Ectodermal cell (in vitro differentiated cells): ENCODE results near the gene WIF1.

Experiments
- H3K27ac ChIP-seq: 2 replicates; pipeline ENCODE4 v1.7.0; 2013; ENCODE audit warnings: mild to moderate bottlenecking, low read depth, low read length; ENCODE audit not compliant: insufficient read depth, poor library complexity, severe bottlenecking
- H3K27me3 ChIP-seq: 2 replicates; pipeline ENCODE4 v1.7.0; 2013; ENCODE audit warnings: mild to moderate bottlenecking, low read length; ENCODE audit not compliant: insufficient read depth, control insufficient read depth, poor library complexity, severe bottlenecking
- H3K36me3 ChIP-seq: one replicate; pipeline ENCODE4 v1.7.0; 2013; ENCODE audit warnings: low read length; ENCODE audit not compliant: control insufficient read depth, insufficient read depth
- H3K4me1 ChIP-seq: one replicate; pipeline ENCODE4 v1.7.0; 2013; ENCODE audit warnings: low read length; ENCODE audit not compliant: control insufficient read depth, insufficient read depth
- H3K4me3 ChIP-seq: 2 replicates; pipeline ENCODE4 v1.7.0; 2013; ENCODE audit warnings: low read depth, low read length, control low read depth; ENCODE audit not compliant: insufficient read depth
- H3K9me3 ChIP-seq: 2 replicates; pipeline ENCODE4 v1.7.0; 2013; ENCODE audit warnings: mild to moderate bottlenecking, low read length, moderate library complexity; ENCODE audit not compliant: control insufficient read depth
- WGBS, 2 experiments: methylation state at CpG; one replicate each; pipeline ENCODE4 v1.1.7; 2013; ENCODE audit warnings: missing lambda C conversion rate in 2 of 2; 5-methylcytosine and 5-hydroxymethylcytosine counted together

The WIF1 gene

DNA sequence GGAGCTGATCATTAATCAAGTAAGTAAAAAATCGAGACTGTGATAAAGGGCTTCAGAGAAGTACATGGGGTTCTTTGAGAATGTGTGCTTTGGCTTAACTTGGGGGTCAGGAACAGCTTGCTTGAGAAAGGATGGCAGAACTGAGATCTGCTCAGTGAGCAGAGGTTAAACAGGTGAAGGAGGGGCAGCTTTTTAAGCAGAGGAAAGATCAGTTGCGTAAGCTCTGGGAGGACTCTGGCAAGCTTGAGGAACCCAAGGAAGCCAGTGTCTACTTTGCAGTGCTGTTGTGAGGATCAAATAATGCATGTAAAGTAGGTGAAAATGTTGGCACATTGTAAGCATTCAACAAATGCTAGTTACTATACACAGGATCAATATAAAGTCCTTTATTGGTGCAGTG is 30.6 kb downstream of the WIF1 start:
- no peak overlapping the region for H3K4me3 ChIP-seq
- 95% methylated on average over 2 of the region's 2 CpGs for WGBS, 2 experiments
- no peaks in the 10 kb centered on the region for H3K27me3 ChIP-seq
- H3K9me3 ChIP-seq: no peaks in the 10 kb centered on the region
- H3K4me1 ChIP-seq: no peaks in the 10 kb centered on the region
- no peaks in the 10 kb centered on the region for H3K36me3 ChIP-seq
- no peak overlapping the region for H3K27ac ChIP-seq

- no peak overlapping the region for H3K27ac ChIP-seq
- H3K27me3 ChIP-seq: no peaks in the 10 kb centered on the region
- WGBS, 2 experiments: 93 to 96% methylated on average over 2 of the region's 2 CpGs
- H3K36me3 ChIP-seq: no peaks in the 10 kb centered on the region
- no peaks in the 10 kb centered on the region for H3K9me3 ChIP-seq
- no peak overlapping the region for H3K4me3 ChIP-seq
- no peaks in the 10 kb centered on the region for H3K4me1 ChIP-seq
These were observed 34.9 kb downstream of the WIF1 start for GRCh38 chr12:65086236-65086635.

GRCh38 chr12:65084579-65084978 is 36.5 kb downstream of the WIF1 start:
- no peak overlapping the region for H3K4me3 ChIP-seq
- WGBS, 2 experiments: 66 to 67% methylated on average over 3 of the region's 3 CpGs
- H3K27ac ChIP-seq: no peak overlapping the region
- no peaks in the 10 kb centered on the region for H3K27me3 ChIP-seq
- H3K36me3 ChIP-seq: no peaks in the 10 kb centered on the region
- H3K4me1 ChIP-seq: no peaks in the 10 kb centered on the region
- no peaks in the 10 kb centered on the region for H3K9me3 ChIP-seq

DNA sequence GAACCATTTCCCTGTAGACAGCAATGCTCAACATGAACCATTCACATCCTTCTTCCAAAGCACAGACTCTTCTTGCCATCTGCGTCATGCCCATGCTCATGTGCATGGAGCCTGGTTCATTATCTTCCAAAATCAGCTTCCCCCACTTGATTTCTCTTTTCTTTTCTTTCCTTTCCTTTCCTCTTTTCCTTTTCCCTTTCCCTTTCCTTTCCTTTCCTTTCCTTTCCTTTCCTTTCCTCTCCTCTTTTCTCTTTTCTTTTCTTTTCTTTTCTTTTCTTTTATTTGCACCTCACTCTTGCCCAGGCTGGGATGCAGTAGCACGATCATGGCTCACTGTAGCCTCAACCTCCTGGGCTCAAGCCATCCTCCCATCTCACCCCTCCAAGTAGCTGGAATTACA is 37.5 kb downstream of the WIF1 start:
- H3K4me1 ChIP-seq: no peaks in the 10 kb centered on the region
- no peaks in the 10 kb centered on the region for H3K9me3 ChIP-seq
- 93 to 94% methylated on average over 2 of the region's 2 CpGs for WGBS, 2 experiments
- H3K27me3 ChIP-seq: no peaks in the 10 kb centered on the region
- no peaks in the 10 kb centered on the region for H3K36me3 ChIP-seq
- no peak overlapping the region for H3K4me3 ChIP-seq
- no peak overlapping the region for H3K27ac ChIP-seq

DNA sequence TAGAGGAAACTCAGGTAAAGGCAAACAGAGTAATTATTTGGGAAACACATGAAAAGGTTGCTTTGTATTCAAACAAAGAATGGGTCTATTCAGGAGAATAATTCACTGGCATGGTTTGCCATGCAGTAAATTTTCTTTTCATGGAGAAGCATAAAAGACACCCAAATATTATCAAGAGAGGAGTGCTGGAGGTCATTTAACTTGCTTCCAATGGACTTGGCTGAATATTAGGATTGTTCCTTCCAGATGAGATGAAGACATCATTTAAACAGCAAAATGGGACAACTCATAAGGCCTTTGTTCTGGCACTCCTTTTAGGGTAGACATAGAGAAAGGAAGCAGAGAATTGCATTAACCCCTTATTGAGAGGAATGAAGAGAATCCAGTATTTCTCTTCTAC is 38.7 kb downstream of the WIF1 start:
- H3K9me3 ChIP-seq: no peaks in the 10 kb centered on the region
- H3K27ac ChIP-seq: no peak overlapping the region
- H3K36me3 ChIP-seq: no peaks in the 10 kb centered on the region
- no peaks in the 10 kb centered on the region for H3K27me3 ChIP-seq
- no peak overlapping the region for H3K4me3 ChIP-seq
- H3K4me1 ChIP-seq: no peaks in the 10 kb centered on the region

DNA sequence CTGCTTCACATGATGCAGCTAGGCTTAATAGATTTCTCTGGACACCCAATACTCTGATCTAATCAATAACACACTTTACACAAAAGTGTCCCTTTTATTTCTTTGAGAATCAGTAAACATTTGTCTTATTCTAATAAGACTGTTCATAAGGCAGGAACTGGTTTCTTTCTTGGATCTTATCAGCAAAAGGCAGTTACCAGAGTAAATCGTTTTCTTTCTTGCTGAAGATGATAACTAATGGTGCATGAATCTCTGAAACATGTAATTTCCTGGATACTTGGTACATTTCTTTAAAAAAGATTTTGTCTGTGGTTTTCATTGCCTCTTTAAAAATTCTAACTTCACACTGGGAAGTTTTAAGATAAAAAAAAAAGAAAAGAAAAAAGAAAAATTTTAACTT is 39.6 kb downstream of the WIF1 start:
- Histone ChIP-seq H3K27me3 (no peaks in the 10 kb centered on the region), H3K36me3 (no peaks in the 10 kb centered on the region), H3K4me3 (no peak overlapping the region), H3K27ac (no peak overlapping the region), H3K4me1 (no peaks in the 10 kb centered on the region), H3K9me3 (no peaks in the 10 kb centered on the region)
- WGBS, 2 experiments: 100% methylated on average over 1 of the region's 1 CpG

GRCh38 chr12:65074932-65075331 is 46.2 kb downstream of the WIF1 start:
- H3K27ac ChIP-seq: no peak overlapping the region
- WGBS, 2 experiments: 78 to 81% methylated on average over 6 of the region's 6 CpGs

GRCh38 chr12:65069336-65069735 is 51.8 kb downstream of the WIF1 start:
- Histone ChIP-seq H3K4me1 (no peaks in the 10 kb centered on the region), H3K27ac (no peak overlapping the region), H3K36me3 (no peaks in the 10 kb centered on the region), H3K4me3 (no peak overlapping the region), H3K27me3 (no peaks in the 10 kb centered on the region), H3K9me3 (no peaks in the 10 kb centered on the region)
- 93 to 96% methylated on average over 2 of the region's 2 CpGs for WGBS, 2 experiments

More at GRCh38 chr12:65074932-65075331, 46.2 kb downstream of the WIF1 start:
- no peaks in the 10 kb centered on the region for H3K36me3 ChIP-seq
- no peaks in the 10 kb centered on the region for H3K4me1 ChIP-seq
- no peaks in the 10 kb centered on the region for H3K9me3 ChIP-seq
- H3K4me3 ChIP-seq: no peak overlapping the region
- no peaks in the 10 kb centered on the region for H3K27me3 ChIP-seq

DNA sequence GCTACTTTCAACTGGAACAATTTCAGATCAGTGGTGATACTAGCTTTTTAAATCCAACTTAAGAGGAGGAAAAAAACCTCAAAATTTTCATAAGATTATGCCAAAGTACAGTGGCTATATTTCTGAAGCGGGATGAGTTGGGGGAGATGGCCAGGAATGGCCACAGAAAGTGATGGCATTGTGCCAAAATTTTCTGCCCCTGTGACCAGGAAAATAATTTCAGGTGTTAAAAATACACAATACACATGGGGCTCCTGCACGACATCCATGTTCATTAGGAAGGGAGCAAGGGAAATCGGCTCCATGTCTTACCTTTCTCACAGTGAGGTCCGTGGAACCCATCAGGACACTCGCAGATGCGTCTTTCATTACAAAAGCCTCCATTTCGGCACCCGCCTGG is 53.7 kb downstream of the WIF1 start:
- no peak overlapping the region for H3K27ac ChIP-seq
- WGBS, 2 experiments: 95% methylated on average over 8 of the region's 8 CpGs

DNA sequence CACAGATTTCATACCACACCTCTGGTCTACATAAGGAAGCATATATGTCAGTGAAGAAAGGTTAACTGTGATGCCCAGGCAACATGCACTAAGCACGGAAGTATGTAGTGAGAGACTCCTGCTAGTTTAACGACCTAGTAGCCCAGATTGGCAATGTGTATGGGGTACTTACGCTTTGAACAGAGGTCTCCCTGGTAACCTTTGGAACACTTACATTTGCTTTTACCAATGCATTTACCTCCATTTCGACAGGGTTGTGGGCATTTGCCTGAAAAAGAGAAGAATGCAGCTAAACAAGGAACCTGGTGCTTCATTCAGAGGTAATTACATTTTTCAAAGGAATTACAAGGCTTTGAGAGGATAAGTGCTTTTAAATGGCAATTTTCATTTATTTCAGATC is 65.2 kb downstream of the WIF1 start:
- Histone ChIP-seq H3K36me3 (no peaks in the 10 kb centered on the region), H3K4me1 (no peaks in the 10 kb centered on the region), H3K9me3 (no peaks in the 10 kb centered on the region), H3K27me3 (no peaks in the 10 kb centered on the region), H3K27ac (peak overlapping the region; percentile 26), H3K4me3 (no peak overlapping the region)
- 20 to 25% methylated on average over 4 of the region's 4 CpGs for WGBS, 2 experiments

More for the DNA sequence above, 53.7 kb downstream of the WIF1 start:
- H3K27me3 ChIP-seq: no peaks in the 10 kb centered on the region
- H3K9me3 ChIP-seq: no peaks in the 10 kb centered on the region
- H3K36me3 ChIP-seq: no peaks in the 10 kb centered on the region
- no peaks in the 10 kb centered on the region for H3K4me1 ChIP-seq
- H3K4me3 ChIP-seq: no peak overlapping the region

DNA sequence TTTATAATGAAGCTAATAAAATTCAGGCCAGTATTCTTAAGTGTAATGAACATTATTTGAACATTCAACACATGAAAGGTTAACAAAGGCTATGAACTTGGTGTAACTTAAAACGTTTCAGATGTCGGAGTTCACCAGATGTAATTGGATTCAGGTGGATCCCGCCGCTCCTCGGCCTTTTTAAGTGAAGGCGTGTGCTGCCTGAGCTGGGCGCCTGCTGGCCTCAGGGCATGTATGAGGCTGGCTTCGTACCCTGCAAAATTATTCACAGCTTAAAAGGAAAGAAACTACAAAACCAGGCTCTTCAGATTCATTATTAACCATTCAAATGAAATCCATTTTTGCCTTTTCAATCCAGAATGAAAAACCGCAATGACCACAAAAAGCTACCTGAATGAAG is 69.9 kb downstream of the WIF1 start:
- no peaks in the 10 kb centered on the region for H3K27me3 ChIP-seq
- H3K27ac ChIP-seq: no peak overlapping the region
- no peaks in the 10 kb centered on the region for H3K9me3 ChIP-seq
- H3K36me3 ChIP-seq: no peaks in the 10 kb centered on the region
- 87 to 92% methylated on average over 9 of the region's 9 CpGs for WGBS, 2 experiments
- peaks cover 6% of the 10 kb centered on the region for H3K4me1 ChIP-seq
- no peak overlapping the region for H3K4me3 ChIP-seq
